ENCODE results near the gene ATG2B. TPM values are rescaled to one million over a fixed set of nuclear protein-coding genes. Genes with fewer than 3 reads are reported as not detected.
A peak's percentile ranks its signal among the peaks of the same experiment; 100 is the strongest.

The ATG2B gene
- total RNA-seq, 1 experiment from 2014 or later: 1.6 TPM

DNA sequence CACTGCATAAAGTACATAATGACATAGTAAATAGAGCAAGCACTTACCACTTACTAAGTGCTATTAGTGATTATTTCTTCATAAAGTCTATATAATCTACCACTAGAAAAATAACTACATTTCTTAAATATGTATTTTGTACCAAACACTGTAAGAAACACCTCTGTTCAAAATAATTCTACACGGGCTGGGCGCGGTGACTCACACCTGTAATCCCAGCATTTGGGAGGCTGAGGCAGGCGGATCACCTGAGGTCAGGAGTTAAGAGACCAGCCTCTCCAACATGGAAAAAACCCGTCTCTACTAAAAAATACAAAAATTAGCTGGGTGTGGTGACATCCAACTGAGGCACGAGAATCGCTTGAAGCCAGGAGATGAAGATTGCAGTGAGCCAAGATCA is 38.9 kb downstream of the ATG2B start:
- in situ Hi-C loops (cut with HindIII; ENCODE audit: low pct_unique_long_range_greater_than_20kb, low sequenced_read_pairs): no loop called here

DNA sequence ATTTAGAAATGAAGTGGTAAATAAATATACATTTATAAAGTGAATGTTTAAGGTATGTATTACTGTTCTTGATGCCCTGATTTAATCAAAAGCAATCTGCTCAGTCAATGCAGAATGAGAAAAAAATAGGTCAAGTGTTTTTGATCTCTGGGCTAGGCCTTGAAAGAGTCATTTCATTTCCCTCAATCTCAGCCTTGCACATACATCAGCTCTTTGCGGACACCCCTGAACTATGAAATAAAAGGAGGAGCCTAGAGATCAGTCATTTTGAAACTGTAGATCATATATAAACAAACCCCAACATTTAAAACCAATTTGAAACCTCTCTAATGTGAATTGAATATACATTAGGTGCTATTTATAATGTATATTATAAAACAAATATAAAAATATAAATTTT is 42.5 kb downstream of the ATG2B start:
- in situ Hi-C loops (cut with HindIII; ENCODE audit: low pct_unique_long_range_greater_than_20kb, low sequenced_read_pairs): no loop called here
- no peak for DNase-seq (ENCODE audit: low read depth)

More for the DNA sequence above, 38.9 kb downstream of the ATG2B start:
- DNase-seq (ENCODE audit: low read depth): no peak

- DNase-seq (ENCODE audit: low read depth): no peak
- in situ Hi-C loops (cut with HindIII; ENCODE audit: low pct_unique_long_range_greater_than_20kb, low sequenced_read_pairs): no loop called here
Measured at GRCh38 chr14:96318836-96319235, 44.3 kb downstream of the ATG2B start.

- in situ Hi-C loops (cut with HindIII; ENCODE audit: low pct_unique_long_range_greater_than_20kb, low sequenced_read_pairs): no loop called here
- DNase-seq (ENCODE audit: low read depth): no peak
Measured at GRCh38 chr14:96316087-96316486, 47.1 kb downstream of the ATG2B start.

DNA sequence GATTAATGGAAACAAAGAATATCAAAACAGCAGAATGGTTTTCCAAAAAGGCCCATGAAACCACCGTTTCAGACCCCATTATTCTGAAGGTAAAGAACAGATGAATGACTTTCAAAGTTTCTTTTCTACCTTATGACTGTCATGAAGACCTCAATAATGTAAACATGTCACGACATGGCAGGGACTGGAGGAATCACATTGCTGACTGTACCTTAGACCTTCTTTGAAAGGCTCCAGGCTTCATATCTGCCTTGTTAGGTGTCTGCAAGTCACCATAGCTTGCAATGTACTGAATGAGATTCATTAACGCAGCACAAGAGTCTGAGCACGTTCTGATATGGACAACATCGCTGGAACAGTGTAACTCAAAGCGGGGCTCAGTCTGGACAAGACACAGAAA is 52.2 kb downstream of the ATG2B start:
- in situ Hi-C loops (cut with HindIII; ENCODE audit: low pct_unique_long_range_greater_than_20kb, low sequenced_read_pairs): no loop called here
- no peak for DNase-seq (ENCODE audit: low read depth)

DNA sequence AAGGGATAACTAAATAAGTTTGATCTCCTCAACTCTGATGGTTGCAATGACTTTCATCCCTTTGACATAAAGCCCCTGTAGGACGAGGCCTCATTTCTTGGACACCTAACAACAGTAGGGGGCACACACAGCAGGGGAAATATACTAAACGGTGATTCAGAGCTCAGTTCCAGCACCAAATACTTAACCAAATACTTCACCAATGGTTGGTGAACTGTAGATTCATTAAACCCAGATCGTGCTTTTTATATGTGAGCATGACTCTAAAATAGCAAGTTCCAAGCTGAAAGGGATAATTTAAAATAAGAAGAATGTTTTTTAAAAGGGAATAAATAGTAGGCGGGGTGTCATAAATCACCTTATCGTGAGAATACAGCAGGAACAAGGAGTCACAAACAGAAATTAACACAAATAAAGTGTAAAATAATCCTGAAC is 53.2 kb downstream of the ATG2B start:
- DNase-seq (ENCODE audit: low read depth): peak; percentile 64
- in situ Hi-C loops (cut with HindIII; ENCODE audit: low pct_unique_long_range_greater_than_20kb, low sequenced_read_pairs): no loop called here

- peak; percentile 86 for DNase-seq (ENCODE audit: low read depth)
- in situ Hi-C loops (cut with HindIII; ENCODE audit: low pct_unique_long_range_greater_than_20kb, low sequenced_read_pairs): no loop called here
Measured at GRCh38 chr14:96309133-96309895, 53.8 kb downstream of the ATG2B start.

GRCh38 chr14:96307434-96307833 is 55.7 kb downstream of the ATG2B start:
- in situ Hi-C loops (cut with HindIII; ENCODE audit: low pct_unique_long_range_greater_than_20kb, low sequenced_read_pairs): no loop called here

DNA sequence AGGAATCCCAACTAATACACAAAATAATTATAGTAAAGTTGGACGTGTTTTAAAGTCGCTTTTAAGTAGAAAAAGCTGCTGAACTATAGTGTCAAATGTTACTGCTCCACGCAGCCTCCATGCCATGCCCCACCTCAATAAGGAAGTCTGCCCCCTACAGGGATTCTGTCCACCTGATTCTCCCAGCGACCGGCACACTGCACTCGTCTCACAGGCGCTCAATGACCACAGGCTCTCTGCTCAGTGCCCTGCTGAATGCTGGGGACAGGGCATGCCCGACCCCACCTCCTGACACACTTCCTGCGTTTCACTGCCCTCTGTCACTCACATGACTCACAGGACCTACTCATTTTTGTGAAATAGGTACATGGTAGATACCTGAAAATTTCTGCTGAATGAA is 58.2 kb downstream of the ATG2B start:
- in situ Hi-C loops (cut with HindIII; ENCODE audit: low pct_unique_long_range_greater_than_20kb, low sequenced_read_pairs): no loop called here
- no peak for DNase-seq (ENCODE audit: low read depth)

More at GRCh38 chr14:96307434-96307833, 55.7 kb downstream of the ATG2B start:
- peak; percentile 6 for DNase-seq (ENCODE audit: low read depth)

GRCh38 chr14:96303981-96304380 is 59.2 kb downstream of the ATG2B start:
- in situ Hi-C loops (cut with HindIII; ENCODE audit: low pct_unique_long_range_greater_than_20kb, low sequenced_read_pairs): no loop called here

DNA sequence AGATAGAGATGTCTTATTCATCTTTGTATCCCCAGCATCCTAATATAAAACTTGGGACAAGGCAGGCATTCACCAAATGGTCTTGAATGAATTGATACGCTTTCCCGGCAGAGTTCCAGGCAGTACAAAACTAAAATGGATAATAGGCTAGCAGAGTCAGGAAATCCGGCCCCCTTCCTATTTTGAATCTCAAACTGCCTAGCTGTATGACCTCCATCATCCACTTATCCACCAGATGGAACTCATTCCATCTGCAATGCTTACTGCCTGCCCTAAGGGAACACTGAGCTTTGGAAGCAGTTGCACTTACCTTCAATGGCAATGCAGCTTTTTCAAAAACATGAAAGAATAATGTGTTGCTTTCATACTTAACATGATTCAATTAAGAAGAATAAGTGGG is 63.7 kb downstream of the ATG2B start:
- in situ Hi-C loops (cut with HindIII; ENCODE audit: low pct_unique_long_range_greater_than_20kb, low sequenced_read_pairs): no loop called here
- DNase-seq (ENCODE audit: low read depth): no peak

More at GRCh38 chr14:96303981-96304380, 59.2 kb downstream of the ATG2B start:
- no peak for DNase-seq (ENCODE audit: low read depth)

DNA sequence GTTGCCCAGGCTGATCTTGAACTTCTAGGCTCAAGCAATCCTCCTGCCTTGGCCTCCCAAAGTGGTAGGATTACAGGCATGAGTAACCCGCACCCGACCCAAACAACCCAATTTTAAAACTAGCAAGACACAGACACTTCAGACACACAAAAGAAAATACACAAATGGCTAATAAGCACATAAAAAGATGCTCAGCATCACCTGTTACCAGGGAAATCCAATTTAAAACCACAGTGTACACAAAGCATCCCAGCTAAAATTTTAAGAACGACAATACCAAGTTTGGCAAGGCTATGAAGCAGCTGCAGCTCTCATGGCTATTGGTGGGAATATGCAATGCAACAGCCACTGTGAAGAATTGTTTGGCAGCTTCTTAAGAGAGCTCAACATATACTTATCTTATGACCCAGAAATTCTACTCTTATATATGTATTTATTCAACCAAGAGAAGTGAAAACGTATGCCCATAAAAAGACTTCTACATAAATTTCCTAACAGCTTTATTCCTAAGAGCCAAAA is 65.1 kb downstream of the ATG2B start:
- in situ Hi-C loops (cut with HindIII; ENCODE audit: low pct_unique_long_range_greater_than_20kb, low sequenced_read_pairs): no loop called here
- no peak for DNase-seq (ENCODE audit: low read depth)

GRCh38 chr14:96297000-96297399 is 66.1 kb downstream of the ATG2B start:
- in situ Hi-C loops (cut with HindIII; ENCODE audit: low pct_unique_long_range_greater_than_20kb, low sequenced_read_pairs): no loop called here
- DNase-seq (ENCODE audit: low read depth): no peak

DNA sequence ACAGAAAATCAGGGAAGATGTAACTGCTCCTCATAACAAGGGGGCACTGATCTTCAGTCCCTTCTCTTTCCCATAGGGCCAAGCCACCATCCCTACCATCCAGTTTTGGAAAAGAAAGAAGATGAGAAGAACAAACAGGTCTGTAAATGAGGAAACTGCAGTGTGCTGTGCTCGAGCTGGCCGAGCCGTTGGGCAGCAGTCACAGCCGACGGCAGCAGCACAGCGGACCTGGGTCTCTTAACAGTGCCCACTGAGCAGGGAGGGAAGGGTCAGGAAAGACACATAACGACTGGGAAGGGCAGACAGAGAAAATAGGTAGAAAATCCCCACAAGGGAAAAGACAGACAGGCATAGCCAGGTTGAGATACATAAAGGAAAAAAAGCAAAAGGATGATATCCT is 68.9 kb downstream of the ATG2B start:
- no peak for DNase-seq (ENCODE audit: low read depth)
- in situ Hi-C loops (cut with HindIII; ENCODE audit: low pct_unique_long_range_greater_than_20kb, low sequenced_read_pairs): no loop called here

- in situ Hi-C loops (cut with HindIII; ENCODE audit: low pct_unique_long_range_greater_than_20kb, low sequenced_read_pairs): no loop called here
- DNase-seq (ENCODE audit: low read depth): no peak
Measured at GRCh38 chr14:96287856-96288255, 75.3 kb downstream of the ATG2B start.

GRCh38 chr14:96286251-96286650 is 76.9 kb downstream of the ATG2B start:
- no peak for DNase-seq (ENCODE audit: low read depth)
- in situ Hi-C loops (cut with HindIII; ENCODE audit: low pct_unique_long_range_greater_than_20kb, low sequenced_read_pairs): no loop called here

DNA sequence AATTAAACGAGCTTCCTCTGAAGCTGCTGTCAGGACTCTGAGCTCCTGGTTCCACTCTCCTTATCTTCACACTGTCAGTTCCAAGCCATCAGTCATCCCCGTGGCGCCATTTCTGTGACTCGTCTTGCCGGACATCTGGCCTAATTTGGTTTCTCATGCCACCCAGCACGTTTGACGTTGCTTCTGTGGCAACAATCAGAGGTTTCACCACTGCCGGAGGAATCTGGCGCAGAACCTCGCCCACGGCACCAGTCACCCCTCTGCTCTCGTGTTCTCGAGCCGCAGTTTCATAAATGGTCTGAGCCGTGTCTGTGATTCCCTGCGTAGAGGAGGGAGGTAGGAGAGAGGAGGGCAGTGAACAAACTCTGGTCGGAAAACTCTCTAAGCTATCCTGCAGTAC is 77.5 kb downstream of the ATG2B start:
- in situ Hi-C loops (cut with HindIII; ENCODE audit: low pct_unique_long_range_greater_than_20kb, low sequenced_read_pairs): no loop called here
- no peak for DNase-seq (ENCODE audit: low read depth)

- no peak for DNase-seq (ENCODE audit: low read depth)
- in situ Hi-C loops (cut with HindIII; ENCODE audit: low pct_unique_long_range_greater_than_20kb, low sequenced_read_pairs): no loop called here
Measured at GRCh38 chr14:96284430-96284829, 78.7 kb downstream of the ATG2B start.

GRCh38 chr14:96284008-96284407 is 79.1 kb downstream of the ATG2B start:
- no peak for DNase-seq (ENCODE audit: low read depth)
- in situ Hi-C loops (cut with HindIII; ENCODE audit: low pct_unique_long_range_greater_than_20kb, low sequenced_read_pairs): no loop called here

DNA sequence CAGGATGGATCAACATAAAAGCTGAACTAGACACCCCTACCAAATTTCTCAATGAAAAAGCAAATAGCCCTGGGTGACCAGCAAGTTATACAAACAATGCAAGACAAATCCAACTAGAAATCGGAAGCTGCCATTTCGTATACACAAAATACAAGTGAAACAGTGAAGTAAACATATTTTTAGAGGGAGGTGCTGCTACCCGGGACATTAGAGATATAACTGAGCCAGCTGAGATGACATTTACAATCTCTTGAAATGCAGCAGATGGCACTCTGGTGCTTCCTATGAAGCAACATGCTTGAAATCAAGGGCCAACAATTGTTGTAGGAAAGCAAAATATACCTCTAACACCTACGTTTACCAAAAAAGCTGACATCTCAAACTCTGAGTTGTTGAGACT is 81.7 kb downstream of the ATG2B start:
- in situ Hi-C loops (cut with HindIII; ENCODE audit: low pct_unique_long_range_greater_than_20kb, low sequenced_read_pairs): no loop called here

More for the DNA sequence above, 81.7 kb downstream of the ATG2B start:
- DNase-seq (ENCODE audit: low read depth): no peak
